HEK293T (cell line): Measurements from ENCODE around the gene FAM209A.

Source experiments
- BHLHE40 ChIP-seq: fragments of 450-650 bp; IDR thresholded peaks from 2 replicates; pipeline ENCODE4 v1.6.1; 2016; ENCODE audit warnings: mild to moderate bottlenecking, moderate library complexity, borderline replicate concordance
- CTBP1 ChIP-seq: fragments of 450-650 bp; IDR thresholded peaks from 2 replicates; pipeline ENCODE4 v1.6.1; 2016; ENCODE audit warnings: borderline replicate concordance
- ELF4 ChIP-seq: fragments of 450-650 bp; IDR thresholded peaks from 2 replicates; pipeline ENCODE4 v1.6.1; 2017; ENCODE audit warnings: antibody characterized with exemption
- FOXA1 ChIP-seq: fragments of 450-650 bp; IDR thresholded peaks from 2 replicates; pipeline ENCODE4 v1.6.1; 2016; ENCODE audit warnings: mild to moderate bottlenecking
- FOXK2 ChIP-seq: fragments of 450-650 bp; IDR thresholded peaks from 2 replicates; pipeline ENCODE4 v1.6.1; 2016; ENCODE audit warnings: mild to moderate bottlenecking
- FOXM1 ChIP-seq: fragments of 450-650 bp; IDR thresholded peaks from 2 replicates; pipeline ENCODE4 v1.6.1; 2017; ENCODE audit warnings: mild to moderate bottlenecking, borderline replicate concordance
- HDGF ChIP-seq: fragments of 450-650 bp; IDR thresholded peaks from 2 replicates; pipeline ENCODE4 v1.6.1; 2017; ENCODE audit warnings: antibody characterized with exemption, borderline replicate concordance
- LEF1 ChIP-seq: fragments of 450-650 bp; IDR thresholded peaks from 2 replicates; pipeline ENCODE4 v1.6.1; 2017; ENCODE audit warnings: mild to moderate bottlenecking, borderline replicate concordance
- NFRKB ChIP-seq: fragments of 450-650 bp; IDR thresholded peaks from 2 replicates; pipeline ENCODE4 v1.6.1; 2016; ENCODE audit warnings: mild to moderate bottlenecking, moderate library complexity
- PKNOX1 ChIP-seq: fragments of 450-650 bp; IDR thresholded peaks from 2 replicates; pipeline ENCODE4 v1.6.1; 2016
- SP1 ChIP-seq: fragments of 450-650 bp; IDR thresholded peaks from 2 replicates; pipeline ENCODE4 v1.6.1; 2017
- SUZ12 ChIP-seq: fragments of 450-650 bp; IDR thresholded peaks from 2 replicates; pipeline ENCODE4 v1.6.1; 2016; ENCODE audit warnings: mild to moderate bottlenecking
- TARDBP ChIP-seq: fragments of 450-650 bp; IDR thresholded peaks from 2 replicates; pipeline ENCODE4 v1.6.1; 2016
- ZNF384 ChIP-seq: fragments of 450-650 bp; IDR thresholded peaks from 2 replicates; pipeline ENCODE4 v1.6.1; 2016

- TF ChIP-seq FOXK2, result no peak
- TF ChIP-seq NFRKB, result no peak
- no peak for TF ChIP-seq CTBP1
- no peak for TF ChIP-seq SP1
- no peak for TF ChIP-seq TARDBP
- no peak for TF ChIP-seq LEF1
- TF ChIP-seq FOXM1, result no peak
- TF ChIP-seq FOXA1, result no peak
- TF ChIP-seq BHLHE40, result no peak
- no peak for TF ChIP-seq ELF4
- no peak for TF ChIP-seq ZNF384
- no peak for TF ChIP-seq HDGF
- no peak for TF ChIP-seq SUZ12
- no peak for TF ChIP-seq PKNOX1
Measured at GRCh38 chr20:56511926-56512325, 12.6 kb upstream of the FAM209A start.
